SK-N-SH treated with all-trans-retinoic acid at 6 μM for 48 hours (cell line): ENCODE results near the gene IL17RD.

Source experiments
- ATAC-seq: fragments of 200-7000 bp; cut with Tn5 transposase; 3 replicates; pipeline ENCODE4 v1.9.1; 2020; ENCODE audit warnings: mild to moderate bottlenecking, moderate library complexity
- BACH2 ChIP-seq: fragments of 250-450 bp; sonication (Bioruptor Pico); IDR thresholded peaks from 2 replicates; pipeline ENCODE4 v1.9.0; 2021; ENCODE audit warnings: mild to moderate bottlenecking, borderline replicate concordance
- CREB5 ChIP-seq: fragments of 250-450 bp; sonication (Bioruptor Pico); IDR thresholded peaks from 2 replicates; pipeline ENCODE4 v1.5.1; 2020; ENCODE audit warnings: low read depth, mild to moderate bottlenecking, moderate library complexity
- CSDC2 ChIP-seq: fragments of 250-450 bp; sonication (Bioruptor Pico); IDR thresholded peaks from 2 replicates; pipeline ENCODE4 v1.5.0; 2020; ENCODE audit warnings: mild to moderate bottlenecking, moderate library complexity
- CSRNP3 ChIP-seq: fragments of 250-450 bp; sonication (Bioruptor Pico); IDR thresholded peaks from 2 replicates; pipeline ENCODE4 v1.5.1; 2021; ENCODE audit warnings: mild to moderate bottlenecking, moderate library complexity
- ESRRG ChIP-seq: fragments of 250-450 bp; sonication (Bioruptor Pico); IDR thresholded peaks from 2 replicates; pipeline ENCODE4 v1.6.1; 2021; ENCODE audit warnings: mild to moderate bottlenecking
- GLIS3 ChIP-seq: fragments of 250-450 bp; sonication (Bioruptor Pico); IDR thresholded peaks from 2 replicates; pipeline ENCODE4 v1.5.0; 2020; ENCODE audit warnings: mild to moderate bottlenecking, moderate library complexity
- ISL1 ChIP-seq: fragments of 250-450 bp; sonication (Bioruptor Pico); IDR thresholded peaks from 2 replicates; pipeline ENCODE4 v2.1.2; 2022; ENCODE audit warnings: mild to moderate bottlenecking, moderate library complexity
- OSR1 ChIP-seq: fragments of 250-450 bp; sonication (Bioruptor Pico); IDR thresholded peaks from 2 replicates; pipeline ENCODE4 v1.8.0; 2022; ENCODE audit warnings: moderate library complexity, mild to moderate bottlenecking, inconsistent platforms
- POU6F1 ChIP-seq: fragments of 250-450 bp; sonication (Bioruptor Pico); IDR thresholded peaks from 2 replicates; pipeline ENCODE4 v1.8.0; 2021; ENCODE audit warnings: low read depth, mild to moderate bottlenecking, moderate library complexity, borderline replicate concordance
- PPARA ChIP-seq: fragments of 250-450 bp; sonication (Bioruptor Pico); IDR thresholded peaks from 2 replicates; pipeline ENCODE4 v1.5.0; 2020; ENCODE audit warnings: mild to moderate bottlenecking, borderline replicate concordance
- RARB ChIP-seq: fragments of 250-450 bp; sonication (Bioruptor Pico); IDR thresholded peaks from 2 replicates; pipeline ENCODE4 v1.8.0; 2021; ENCODE audit warnings: mild to moderate bottlenecking, moderate library complexity
- TCF4 ChIP-seq: fragments of 250-450 bp; sonication (Bioruptor Pico); IDR thresholded peaks from 2 replicates; pipeline ENCODE4 v1.8.0; 2021; ENCODE audit warnings: mild to moderate bottlenecking, moderate library complexity, borderline replicate concordance
- TOX ChIP-seq: fragments of 250-450 bp; sonication (Bioruptor Pico); IDR thresholded peaks from 2 replicates; pipeline ENCODE4 v1.8.0; 2021; ENCODE audit warnings: mild to moderate bottlenecking, moderate library complexity, borderline replicate concordance
- TSHZ2 ChIP-seq: fragments of 250-450 bp; sonication (Bioruptor Pico); IDR thresholded peaks from 2 replicates; pipeline ENCODE4 v1.5.0; 2020; ENCODE audit warnings: mild to moderate bottlenecking, moderate library complexity
- ZC3H10 ChIP-seq: fragments of 250-450 bp; sonication (Bioruptor Pico); IDR thresholded peaks from 2 replicates; pipeline ENCODE4 v1.5.1; 2021; ENCODE audit warnings: mild to moderate bottlenecking, moderate library complexity
- ZFP3 ChIP-seq: fragments of 250-450 bp; sonication (Bioruptor Pico); IDR thresholded peaks from 2 replicates; pipeline ENCODE4 v1.5.0; 2020; ENCODE audit warnings: mild to moderate bottlenecking, moderate library complexity
- ZNF565 ChIP-seq: fragments of 450-650 bp; formaldehyde crosslinking; conservative IDR thresholded peaks from 2 replicates; pipeline ENCODE4 v1.5.0; 2020; ENCODE audit warnings: low read depth, mild to moderate bottlenecking, moderate library complexity
- ZNF8 ChIP-seq: fragments of 450-650 bp; formaldehyde crosslinking; IDR thresholded peaks from 2 replicates; pipeline ENCODE4 v1.5.0; 2020; ENCODE audit warnings: mild to moderate bottlenecking, moderate library complexity

The IL17RD gene

GRCh38 chr3:57082481-57082880, 82.7 kb downstream of the IL17RD start:
- ATAC-seq = no peak
- TF ChIP-seq GLIS3 (CRISPR knock-in tag) (no peak), ZNF565 (CRISPR knock-in tag) (no peak), CSDC2 (CRISPR knock-in tag) (no peak), ESRRG (CRISPR knock-in tag) (no peak), TCF4 (no peak), BACH2 (no peak), ZNF8 (CRISPR knock-in tag) (no peak), PPARA (CRISPR knock-in tag) (no peak)

GRCh38 chr3:57081173-57081572, 84.0 kb downstream of the IL17RD start:
- ATAC-seq = no peak
- TF ChIP-seq ZNF565 (CRISPR knock-in tag) (no peak), CSRNP3 (CRISPR knock-in tag) (no peak), TSHZ2 (CRISPR knock-in tag) (no peak), TOX (CRISPR knock-in tag) (no peak), ZC3H10 (CRISPR knock-in tag) (no peak), CREB5 (CRISPR knock-in tag) (no peak), RARB (CRISPR knock-in tag) (no peak), POU6F1 (CRISPR knock-in tag) (no peak)

GRCh38 chr3:57080171-57080570, 85.0 kb downstream of the IL17RD start:
- TF ChIP-seq TSHZ2 (CRISPR knock-in tag) (no peak), POU6F1 (CRISPR knock-in tag) (no peak), ISL1 (CRISPR knock-in tag) (no peak), OSR1 (no peak), CSDC2 (CRISPR knock-in tag) (no peak), ZNF565 (CRISPR knock-in tag) (no peak), ZFP3 (CRISPR knock-in tag) (no peak)
- ATAC-seq = no peak
